H1 (cell line): ENCODE measurements around the gene TMA7B. TPM values are rescaled to one million over a fixed set of nuclear protein-coding genes. Genes with fewer than 3 reads are reported as not detected.

Experiments used
- CTCF ChIA-PET: fragments of 300-600 bp; sonication (Branson Sonifier 250); formaldehyde crosslinking; loops from one replicate; lab custom pipeline; 2021; ENCODE audit not compliant: partially characterized antibody; lab: Charles Lee
- POLR2A ChIA-PET: fragments of 300-600 bp; sonication (Branson Sonifier 250); formaldehyde crosslinking; loops from one replicate; lab custom pipeline; 2021; ENCODE audit warnings: inconsistent platforms; ENCODE audit not compliant: partially characterized antibody; lab: Charles Lee
- DNase-seq, 2 experiments: peaks; one replicate each; pipeline versions ENCODE4 v3.0.0 to v3.0.0-alpha.2; 2010 to 2022; ENCODE audit warnings: low spot score in 2 of 2, low read depth in 1 of 2, mixed read lengths in 1 of 2
- FAIRE-seq: peaks from 2 replicates; lab custom pipeline; 2011; peaks lifted over from hg19 to GRCh38; lab: Jason Lieb, UNC
- H2AFZ ChIP-seq: 2 replicates; pipeline ENCODE4 v1.8.1; 2012; ENCODE audit warnings: low read length, inconsistent platforms
- H2AK5ac ChIP-seq: 2 replicates; pipeline ENCODE4 v1.6.1; 2013; ENCODE audit warnings: low read depth, low read length
- H2BK120ac ChIP-seq: replicated peaks from 2 replicates; pipeline ENCODE3; 2013; ENCODE audit warnings: low read depth, low read length, inconsistent platforms
- H2BK12ac ChIP-seq: 2 replicates; pipeline ENCODE4 v1.6.1; 2013; ENCODE audit warnings: low read depth, low read length
- H2BK15ac ChIP-seq: 2 replicates; pipeline ENCODE4 v1.6.1; 2013; ENCODE audit warnings: low read length
- H2BK20ac ChIP-seq: 2 replicates; pipeline ENCODE4 v1.6.1; 2013; ENCODE audit warnings: low read length
- H2BK5ac ChIP-seq: 2 replicates; pipeline ENCODE4 v1.6.1; 2013; ENCODE audit warnings: low read depth, low read length
- H3K14ac ChIP-seq: 2 replicates; pipeline ENCODE4 v1.6.1; 2013; ENCODE audit warnings: inconsistent platforms; ENCODE audit not compliant: insufficient read length
- H3K18ac ChIP-seq: 2 replicates; pipeline ENCODE4 v1.6.1; 2013; ENCODE audit warnings: low read length; ENCODE audit errors: extremely low read depth
- H3K23ac ChIP-seq: 2 replicates; pipeline ENCODE4 v1.6.1; 2013; ENCODE audit warnings: inconsistent platforms; ENCODE audit not compliant: insufficient read length
- H3K23me2 ChIP-seq: 2 replicates; pipeline ENCODE4 v1.6.1; 2013; ENCODE audit warnings: low read depth, low read length
- H3K27ac ChIP-seq: 2 replicates; pipeline ENCODE4 v1.6.1; 2011; ENCODE audit warnings: low read depth, low read length, inconsistent platforms
- H3K27me3 ChIP-seq, 4 experiments: replicated peaks in 1 of 4; 1 replicate in 1 of 4; 2 replicates in 3 of 4; pipeline versions ENCODE4 v1.6.1 to v1.8.1; 2011 to 2013; ENCODE audit warnings: low read length in 3 of 4, mild to moderate bottlenecking in 3 of 4, inconsistent platforms in 2 of 4, mixed read lengths in 2 of 4, moderate library complexity in 1 of 4; ENCODE audit not compliant: control insufficient read depth in 3 of 4, insufficient read depth in 3 of 4; ENCODE audit errors: extremely low read depth in 1 of 4
- H3K36me3 ChIP-seq, 4 experiments: 2 replicates each; pipeline versions ENCODE4 v1.6.1 to v1.8.1; 2011 to 2013; ENCODE audit warnings: mild to moderate bottlenecking in 4 of 4, low read length in 3 of 4, moderate library complexity in 2 of 4, control low read depth in 1 of 4, inconsistent platforms in 1 of 4; ENCODE audit not compliant: insufficient read depth in 4 of 4, control insufficient read depth in 2 of 4
- H3K4ac ChIP-seq: replicated peaks from 2 replicates; pipeline ENCODE3; 2013; ENCODE audit warnings: low read length, low read depth, mixed read lengths, inconsistent platforms; ENCODE audit not compliant: insufficient read length
- H3K4me1 ChIP-seq, 4 experiments: replicated peaks in 1 of 4; 1 replicate in 1 of 4; 2 replicates in 3 of 4; pipeline versions ENCODE4 v1.6.1 to v1.8.1; 2011 to 2013; ENCODE audit warnings: low read length in 3 of 4, inconsistent platforms in 2 of 4, mixed read lengths in 1 of 4; ENCODE audit not compliant: insufficient read depth in 4 of 4, control insufficient read depth in 3 of 4
- H3K4me2 ChIP-seq, 2 experiments: 2 replicates each; pipeline versions ENCODE4 v1.6.1 to v1.8.1; 2011 to 2013; ENCODE audit warnings: low read depth in 2 of 2, low read length in 2 of 2, control low read depth in 1 of 2, inconsistent platforms in 1 of 2, mild to moderate bottlenecking in 1 of 2; ENCODE audit not compliant: insufficient read depth in 1 of 2
- H3K4me3 ChIP-seq, 4 experiments: fragments of 200-600, 300-600 bp in 1 of 4; sonication (generic), shearing (Covaris generic), sonication (Bioruptor Twin) in 1 of 4; 2 replicates each; pipeline versions ENCODE4 v1.5.1 to v1.8.1; 2011 to 2016; ENCODE audit warnings: low read length in 4 of 4, low read depth in 3 of 4, control low read depth in 2 of 4, inconsistent platforms in 2 of 4, mild to moderate bottlenecking in 2 of 4, mixed read lengths in 1 of 4, moderate library complexity in 1 of 4; ENCODE audit not compliant: insufficient read depth in 2 of 4; ENCODE audit errors: extremely low read depth in 1 of 4
- H3K56ac ChIP-seq: replicated peaks from 2 replicates; pipeline ENCODE3; 2013; ENCODE audit warnings: low read depth, mild to moderate bottlenecking, mixed read lengths, low read length, inconsistent platforms; ENCODE audit not compliant: insufficient read length
- H3K79me1 ChIP-seq: 2 replicates; pipeline ENCODE4 v1.6.1; 2013; ENCODE audit warnings: low read depth, low read length, control low read depth
- H3K79me2 ChIP-seq, 2 experiments: 2 replicates each; pipeline versions ENCODE4 v1.6.1 to v1.8.1; 2012 to 2013; ENCODE audit warnings: low read length in 2 of 2, mild to moderate bottlenecking in 2 of 2, inconsistent platforms in 1 of 2; ENCODE audit not compliant: insufficient read depth in 2 of 2, control insufficient read depth in 1 of 2
- H3K9ac ChIP-seq, 4 experiments: replicated peaks in 1 of 4; 1 replicate in 1 of 4; 2 replicates in 3 of 4; pipeline versions ENCODE4 v1.6.1 to v1.8.1; 2011 to 2013; ENCODE audit warnings: low read depth in 3 of 4, low read length in 3 of 4, control low read depth in 2 of 4, mild to moderate bottlenecking in 2 of 4, moderate library complexity in 2 of 4, inconsistent platforms in 1 of 4; ENCODE audit errors: extremely low read depth in 1 of 4
- H3K9me3 ChIP-seq, 2 experiments: 2 replicates each; pipeline versions ENCODE4 v1.6.1 to v1.8.1; 2012 to 2013; ENCODE audit warnings: mild to moderate bottlenecking in 2 of 2, moderate library complexity in 2 of 2, control low read depth in 1 of 2, inconsistent platforms in 1 of 2, low read depth in 1 of 2, low read length in 1 of 2, mixed read lengths in 1 of 2; ENCODE audit not compliant: insufficient read depth in 2 of 2
- H4K20me1 ChIP-seq, 2 experiments: replicated peaks in 1 of 2; 2 replicates each; pipeline versions ENCODE3 to v1.8.1; 2011 to 2013; ENCODE audit warnings: inconsistent platforms in 2 of 2, low read length in 2 of 2, mild to moderate bottlenecking in 1 of 2; ENCODE audit not compliant: insufficient read depth in 2 of 2, control insufficient read depth in 1 of 2
- H4K5ac ChIP-seq: 2 replicates; pipeline ENCODE4 v1.6.1; 2013; ENCODE audit warnings: low read length, low read depth, mixed read lengths, inconsistent platforms; ENCODE audit not compliant: insufficient read length
- H4K8ac ChIP-seq: 2 replicates; pipeline ENCODE4 v1.8.0; 2013; ENCODE audit warnings: mild to moderate bottlenecking, moderate library complexity, low read length, inconsistent platforms; ENCODE audit not compliant: insufficient read depth; ENCODE audit errors: extremely low read depth
- H4K91ac ChIP-seq: replicated peaks from 2 replicates; pipeline ENCODE3; 2013; ENCODE audit warnings: low read length, mixed read lengths, inconsistent platforms; ENCODE audit not compliant: insufficient read length
- CEBPB ChIP-seq: IDR thresholded peaks from 2 replicates; pipeline ENCODE4 v1.6.1; 2012; ENCODE audit warnings: low read depth, low read length
- SUZ12 ChIP-seq: fragments of 200-600 bp; sonication (generic); IDR thresholded peaks from 2 replicates; pipeline ENCODE4 v1.6.1; 2012; ENCODE audit warnings: mild to moderate bottlenecking, inconsistent platforms, low read length, moderate library complexity, mixed read lengths
- WGBS, 2 experiments: shearing (Covaris generic) in 1 of 2; methylation state at CpG; one replicate each; pipeline versions ENCODE4 v1.1.6 to v1.1.7; 2013 to 2015; ENCODE audit warnings: low lambda C conversion rate in 2 of 2, mixed read lengths in 2 of 2, inconsistent platforms in 1 of 2, low coverage in 1 of 2, missing lambda C conversion rate in 1 of 2; ENCODE audit not compliant: insufficient replicate concordance in 2 of 2, insufficient coverage in 1 of 2, insufficient read length in 1 of 2; ENCODE audit errors: extremely low coverage in 1 of 2, missing lambda C conversion rate in 1 of 2; 5-methylcytosine and 5-hydroxymethylcytosine counted together
- polyA plus RNA-seq, 7 experiments: library from polyadenylated mRNA; depleted of rRNA in 3 of 7; stranded (reverse) in 5 of 7; unstranded in 2 of 7; fragments of >200 nt in 5 of 7; fragments of 200-250 nt in 2 of 7; gene quantifications; 1 replicate in 5 of 7; 2 replicates in 1 of 7; 4 replicates in 1 of 7; pipeline versions ENCODE4 v1.2.1 to v1.2.3, GENCODE V29; 2011 to 2013; ENCODE audit warnings: missing spikeins in 2 of 7, mixed read lengths in 2 of 7
- total RNA-seq: library from RNA; stranded (reverse); fragmentation: NEBNext Ultra II Directional; extraction: Animal tissue kit (Norgen Biotek cat#: 25700); gene quantifications from 2 replicates; pipeline ENCODE4 v1.2.1, GENCODE V29; 2021

TMA7B gene
- total and polyA plus RNA-seq, 2 of the 8 experiments (the other 6 are each of a cell fraction or from before 2014, with no cell fraction given), result not detected

GRCh38 chr22:40007853-40008710 lies 47.9 kb downstream of the TMA7B start:
- peaks cover 0 to 18% of the 10 kb centered on the region in 2 experiments; a peak in 2 of 4 replicates for H3K79me2 ChIP-seq

More at GRCh38 chr22:40007853-40008710, 47.9 kb downstream of the TMA7B start:
- Histone ChIP-seq H4K5ac (no peak overlapping the region), H4K20me1 (peaks cover 2 to 16% of the 10 kb centered on the region in 2 experiments), H2AFZ (no peak overlapping the region), H3K9ac (no peak overlapping the region), H3K4me2 (peak overlapping the region in 1 of 2 experiments; percentile 32; a peak in 1 of 4 replicates), H3K4me1 (peaks cover 17 to 29% (median 20%) of the 10 kb centered on the region in 4 experiments), H2BK12ac (peak overlapping the region; percentile 90; the same call in 1 of the 2 replicates), H2AK5ac (peak overlapping the region; percentile 82; the same call in 1 of the 2 replicates), H3K27me3 (no peaks in the 10 kb centered on the region), H2BK20ac (no peak overlapping the region), H2BK120ac (no peak overlapping the region), H3K27ac (no peak overlapping the region), H4K8ac (no peak overlapping the region), H3K56ac (no peak overlapping the region), H3K14ac (no peak overlapping the region), H3K23ac (no peak overlapping the region), H3K18ac (no peak overlapping the region), H3K9me3 (no peaks in the 10 kb centered on the region), H2BK5ac (no peak overlapping the region), H4K91ac (no peak overlapping the region), H3K4me3 (no peak overlapping the region), H2BK15ac (no peak overlapping the region), H3K36me3 (no peaks in the 10 kb centered on the region), H3K4ac (no peak overlapping the region), H3K79me1 (no peaks in the 10 kb centered on the region), H3K23me2 (no peaks in the 10 kb centered on the region; the same call in 1 of the 2 replicates)
- ChIA-PET CTCF (interaction anchor here (1.2 to 16.1 kb wide), 7 partner anchors 9 to 512 kb away, joined by 3 to 159 read pairs (median 4); no protein-coding TSS in a partner anchor), POLR2A (interaction anchor here (1.5 to 4.1 kb wide), 3 partner anchors 9 to 16 kb away, joined by 4 to 44 read pairs (median 13); no protein-coding TSS in a partner anchor)
- DNase-seq, result no peak
- FAIRE-seq, result no peak
- TF ChIP-seq CEBPB (peak; percentile 51), SUZ12 (no peak)
- WGBS, 2 experiments, result 89% methylated on average over 18 of the region's 27 CpGs; no CpG with 5 or more reads in 1 of the 2 experiments
